IMR-90 (cell line): ENCODE data around the gene CTPS1. TPM values are rescaled to one million over a fixed set of nuclear protein-coding genes. Genes with fewer than 3 reads are reported as not detected.

Source experiments
- ATAC-seq: fragments of 200-7000 bp; cut with Tn5 transposase; 2 replicates; pipeline ENCODE4 v1.9.1; 2020; ENCODE audit warnings: low read depth, mild to moderate bottlenecking, moderate library complexity
- BruUV-seq: library from RNA; stranded (reverse); fragments of 400-500 nt; replicated peaks from 2 replicates; lab custom pipeline; 2021; lab: Mats Ljungman, UMichigan
- CTCF ChIA-PET: fragments of 300-600 bp; formaldehyde crosslinking; extraction: SDS; loops from one replicate; lab custom pipeline; 2021; ENCODE audit warnings: antibody characterized with exemption; lab: Yijun Ruan, JAX
- POLR2A ChIA-PET: fragments of 300-600 bp; sonication (Branson Sonifier 250); formaldehyde crosslinking; loops from one replicate; lab custom pipeline; 2022; ENCODE audit warnings: antibody characterized with exemption; ENCODE audit not compliant: unreplicated experiment; lab: Charles Lee
- DNase-seq: peaks from one replicate; pipeline ENCODE4 v3.0.0; 2013
- H2AFZ ChIP-seq: replicated peaks from 2 replicates; pipeline ENCODE3; 2013; ENCODE audit warnings: low read length, mild to moderate bottlenecking; ENCODE audit not compliant: poor library complexity
- H2AK5ac ChIP-seq: 2 replicates; pipeline ENCODE4 v1.6.1; 2013; ENCODE audit warnings: low read depth, low read length, inconsistent platforms
- H2AK9ac ChIP-seq: replicated peaks from 2 replicates; pipeline ENCODE3; 2013; ENCODE audit warnings: mild to moderate bottlenecking, low read depth, low read length, moderate library complexity; ENCODE audit not compliant: poor library complexity
- H2BK120ac ChIP-seq: 2 replicates; pipeline ENCODE4 v1.6.1; 2013; ENCODE audit warnings: low read depth, low read length, inconsistent platforms
- H2BK15ac ChIP-seq: 3 replicates; pipeline ENCODE4 v1.6.1; 2013; ENCODE audit warnings: low read depth, low read length, inconsistent platforms
- H2BK20ac ChIP-seq: 2 replicates; pipeline ENCODE4 v1.6.1; 2013; ENCODE audit warnings: low read depth, mild to moderate bottlenecking, inconsistent platforms, low read length, moderate library complexity
- H2BK5ac ChIP-seq: 2 replicates; pipeline ENCODE4 v1.6.1; 2013; ENCODE audit warnings: mild to moderate bottlenecking, low read depth, low read length, inconsistent platforms; ENCODE audit not compliant: poor library complexity, severe bottlenecking
- H3K14ac ChIP-seq: replicated peaks from 2 replicates; pipeline ENCODE4 v1.6.1; 2013; ENCODE audit warnings: low read depth, low read length, inconsistent platforms
- H3K18ac ChIP-seq: 2 replicates; pipeline ENCODE4 v1.6.1; 2013; ENCODE audit warnings: low read depth, low read length, control low read depth
- H3K23ac ChIP-seq: 2 replicates; pipeline ENCODE4 v1.6.1; 2013; ENCODE audit warnings: low read depth, low read length, inconsistent platforms
- H3K27ac ChIP-seq: 2 replicates; pipeline ENCODE4 v1.5.1; 2013; ENCODE audit warnings: mild to moderate bottlenecking, control low read depth, low read length; ENCODE audit not compliant: insufficient read depth
- H3K27me3 ChIP-seq: 2 replicates; pipeline ENCODE4 v1.6.1; 2013; ENCODE audit warnings: low read length; ENCODE audit not compliant: control insufficient read depth, insufficient read depth
- H3K36me3 ChIP-seq: 2 replicates; pipeline ENCODE4 v1.6.1; 2013; ENCODE audit warnings: low read length, mixed read lengths; ENCODE audit not compliant: control insufficient read depth, insufficient read depth
- H3K4ac ChIP-seq: 2 replicates; pipeline ENCODE4 v1.6.1; 2013; ENCODE audit warnings: low read depth, low read length, inconsistent platforms
- H3K4me1 ChIP-seq: 2 replicates; pipeline ENCODE4 v1.6.1; 2013; ENCODE audit warnings: low read length, mixed read lengths; ENCODE audit not compliant: control insufficient read depth, insufficient read depth
- H3K4me2 ChIP-seq: 2 replicates; pipeline ENCODE4 v1.6.1; 2013; ENCODE audit warnings: low read depth, mild to moderate bottlenecking, control low read depth, low read length, moderate library complexity
- H3K4me3 ChIP-seq: 2 replicates; pipeline ENCODE4 v1.5.1; 2013; ENCODE audit warnings: low read depth, mild to moderate bottlenecking, control low read depth, low read length, moderate library complexity; ENCODE audit not compliant: insufficient read depth
- H3K56ac ChIP-seq: 2 replicates; pipeline ENCODE4 v1.6.1; 2013; ENCODE audit warnings: low read length, inconsistent platforms; ENCODE audit not compliant: insufficient read depth; ENCODE audit errors: extremely low read depth
- H3K79me1 ChIP-seq, 2 experiments: 2 replicates each; pipeline ENCODE4 v1.6.1; 2013; ENCODE audit warnings: low read length in 2 of 2, inconsistent platforms in 1 of 2, low read depth in 1 of 2
- H3K9ac ChIP-seq: 2 replicates; pipeline ENCODE4 v1.6.1; 2013; ENCODE audit warnings: low read depth, low read length, control low read depth
- H3K9me1 ChIP-seq: 2 replicates; pipeline ENCODE4 v1.6.1; 2013; ENCODE audit warnings: low read length, inconsistent platforms; ENCODE audit not compliant: insufficient read depth
- H3K9me3 ChIP-seq: 2 replicates; pipeline ENCODE4 v1.6.1; 2013; ENCODE audit warnings: low read length; ENCODE audit not compliant: control insufficient read depth, insufficient read depth
- H4K20me1 ChIP-seq: 2 replicates; pipeline ENCODE4 v1.6.1; 2013; ENCODE audit warnings: low read length, inconsistent platforms; ENCODE audit not compliant: insufficient read depth
- H4K5ac ChIP-seq: 2 replicates; pipeline ENCODE4 v1.6.1; 2013; ENCODE audit warnings: mild to moderate bottlenecking, low read depth, low read length, control low read depth
- H4K8ac ChIP-seq, 2 experiments: 2 replicates each; pipeline ENCODE4 v1.6.1; 2013; ENCODE audit warnings: low read depth in 2 of 2, low read length in 2 of 2, control low read depth in 1 of 2, inconsistent platforms in 1 of 2
- H4K91ac ChIP-seq: 2 replicates; pipeline ENCODE4 v1.6.1; 2013; ENCODE audit warnings: low read depth, low read length, inconsistent platforms; ENCODE audit not compliant: insufficient read depth
- BHLHE40 ChIP-seq: fragments of 150-350 bp; IDR thresholded peaks from 2 replicates; pipeline ENCODE4 v1.6.1; 2016; ENCODE audit warnings: mild to moderate bottlenecking, low read depth, low read length
- CEBPB ChIP-seq: IDR thresholded peaks from 2 replicates; pipeline ENCODE4 v1.6.1; 2012; ENCODE audit warnings: low read depth, low read length, improper control_type of control experiment
- CHD1 ChIP-seq: IDR thresholded peaks from 2 replicates; pipeline ENCODE4 v1.6.1; 2012; ENCODE audit warnings: low read depth, low read length, improper control_type of control experiment
- ELK1 ChIP-seq: fragments of 150-350 bp; IDR thresholded peaks from 2 replicates; pipeline ENCODE4 v1.6.1; 2016; ENCODE audit warnings: low read depth, mild to moderate bottlenecking, low read length, moderate library complexity, borderline replicate concordance
- FOS ChIP-seq: fragments of 150-350 bp; IDR thresholded peaks from 2 replicates; pipeline ENCODE4 v1.6.1; 2016; ENCODE audit warnings: low read depth, low read length
- MAFK ChIP-seq: IDR thresholded peaks from 2 replicates; pipeline ENCODE4 v1.6.1; 2012; ENCODE audit warnings: low read depth, low read length, improper control_type of control experiment
- NFE2L2 ChIP-seq: fragments of 150-350 bp; IDR thresholded peaks from 2 replicates; pipeline ENCODE4 v1.6.1; 2016; ENCODE audit warnings: low read depth, mild to moderate bottlenecking, low read length
- POLR2A ChIP-seq: IDR thresholded peaks from 2 replicates; pipeline ENCODE4 v1.6.1; 2012; ENCODE audit warnings: mild to moderate bottlenecking, low read depth, low read length
- RAD21 ChIP-seq: IDR thresholded peaks from 2 replicates; pipeline ENCODE4 v1.6.1; 2012; ENCODE audit warnings: low read length, improper control_type of control experiment
- WGBS, 2 experiments: methylation state at CpG; one replicate each; pipeline versions ENCODE4 v1.1.5 to v1.1.7; 2013; ENCODE audit warnings: missing lambda C conversion rate in 2 of 2; ENCODE audit not compliant: insufficient read length in 1 of 2; ENCODE audit errors: extremely low coverage in 2 of 2; 5-methylcytosine and 5-hydroxymethylcytosine counted together
- dilution Hi-C: fragments of 300-500 bp; cut with HindIII; formaldehyde crosslinking; loops from one replicate; pipeline ENCODE4 v1.14.3; 2018; ENCODE audit warnings: low sequenced_read_pairs; ENCODE audit not compliant: unreplicated experiment
- in situ Hi-C: fragments of 300-500 bp; cut with MboI; formaldehyde crosslinking; loops from 3 replicates; pipeline ENCODE4 v1.14.3; 2019; ENCODE audit warnings: low sequenced_read_pairs, inconsistent platforms, mixed read lengths
- intact Hi-C: fragments of 100-400 bp; cut with micrococcal nuclease; formaldehyde crosslinking; loops from 2 replicates; pipeline ENCODE4 v1.10.0; 2022
- polyA plus RNA-seq, 3 experiments: library from polyadenylated mRNA; depleted of rRNA; stranded (reverse); fragments of >200 nt; gene quantifications; 2 replicates each; pipeline ENCODE4 v1.2.3, GENCODE V29; 2012; ENCODE audit warnings: low replicate concordance in 1 of 3
- total RNA-seq: library from RNA; depleted of rRNA; stranded (reverse); fragments of >200 nt; gene quantifications from 2 replicates; pipeline ENCODE4 v1.2.3, GENCODE V29; 2012

Gene CTPS1
- total and polyA plus RNA-seq, 2 of the 4 experiments (the other 2 are of a cell fraction), result 40.4 to 41.0 TPM

GRCh38 chr1:40936931-40937339 lies 42.6 kb upstream of the CTPS1 start:
- H3K18ac ChIP-seq, result peak overlapping the region; percentile 48; the same call in 1 of the 2 replicates
- peak overlapping the region; percentile 43 for H2BK5ac ChIP-seq
- H2BK15ac ChIP-seq, result no peak overlapping the region
- H4K20me1 ChIP-seq, result no peaks in the 10 kb centered on the region
- intact Hi-C loops, result no loop called here
- no peak overlapping the region for H2AK9ac ChIP-seq
- H4K8ac ChIP-seq, result no peak overlapping the region
- peak; percentile 86 for DNase-seq
- H3K9ac ChIP-seq, result no peak overlapping the region
- H4K91ac ChIP-seq, result no peak overlapping the region
- in situ Hi-C loops, result no loop called here
- H2AFZ ChIP-seq, result no peak overlapping the region
- H2AK5ac ChIP-seq, result no peak overlapping the region
- no peaks in the 10 kb centered on the region for H3K79me1 ChIP-seq
- H3K4ac ChIP-seq, result no peak overlapping the region
- peaks cover 9% of the 10 kb centered on the region for H3K4me1 ChIP-seq
- ATAC-seq, result peak; percentile 92
- H3K36me3 ChIP-seq, result no peaks in the 10 kb centered on the region
- no peak overlapping the region for H3K56ac ChIP-seq
- H3K23ac ChIP-seq, result no peak overlapping the region
- H3K9me1 ChIP-seq, result peaks cover 4% of the 10 kb centered on the region; the same call in 1 of the 2 replicates
- dilution Hi-C loops, result no loop called here
- no peak overlapping the region for H3K27ac ChIP-seq
- no peak overlapping the region for H3K4me3 ChIP-seq
- no peaks in the 10 kb centered on the region for H3K27me3 ChIP-seq
- BruUV-seq, result no TSS peak
- CTCF ChIA-PET, result interaction anchor here (0.5 to 1.1 kb wide), 4 partner anchors 12 to 56 kb away, joined by 3 to 7 read pairs (median 3); no protein-coding TSS in a partner anchor
- H3K9me3 ChIP-seq, result no peaks in the 10 kb centered on the region
- no peak overlapping the region for H2BK20ac ChIP-seq
- no CpG with 5 or more reads among the region's 5 CpGs for WGBS, 2 experiments
- no peak overlapping the region for H4K5ac ChIP-seq
- POLR2A ChIA-PET, result no interaction called here
- no peak overlapping the region for H2BK120ac ChIP-seq
- no peak for TF ChIP-seq NFE2L2
- peak; percentile 97 for TF ChIP-seq CEBPB
- TF ChIP-seq CHD1, result no peak
- no peak for TF ChIP-seq FOS
- TF ChIP-seq ELK1, result no peak
- no peak for TF ChIP-seq BHLHE40
- TF ChIP-seq MAFK, result no peak
- no peak for TF ChIP-seq POLR2A
- TF ChIP-seq RAD21, result no peak
- peak overlapping the region; percentile 14; the same call in 1 of the 2 replicates for H3K4me2 ChIP-seq
- no peak overlapping the region for H3K14ac ChIP-seq
